HEK293 (cell line): Measurements from ENCODE around the gene MED13L.

ENCODE experiments used
- CTCF ChIP-seq: fragments of 450-650 bp; formaldehyde crosslinking; IDR thresholded peaks from 2 replicates; pipeline ENCODE4 v1.5.1; 2016; ENCODE audit warnings: missing biosample characterization, missing genetic modification characterization
- ZBTB11 ChIP-seq: fragments of 450-650 bp; formaldehyde crosslinking; conservative IDR thresholded peaks from 2 replicates; pipeline ENCODE4 v1.5.1; 2016; ENCODE audit warnings: low read depth, missing biosample characterization, missing genetic modification characterization

- TF ChIP-seq CTCF (tag by site-specific recombination): no peak
- no peak for TF ChIP-seq ZBTB11 (tag by site-specific recombination)
These were observed 17.1 kb upstream of the MED13L start for GRCh38 chr12:116294454-116295165.
